Embryonic facial prominence (tissue), 1 donor: ENCODE data around the gene ENTREP3.
"Not testable (repeated sequence)": the region's sequence is repeated elsewhere in the genome, so short reads cannot be mapped to it uniquely, and the experiment has no call there.

ENCODE experiments used
- DNase-seq: peaks from one replicate; pipeline ENCODE4 v3.0.0-alpha.2; 2016; ENCODE audit errors: extremely low spot score

The ENTREP3 gene

GRCh38 chr1:155251566-155251965 is 3.7 kb downstream of the ENTREP3 start:
- no peak for DNase-seq

- DNase-seq = peak; percentile 82
Measured at GRCh38 chr1:155250633-155251449, 4.4 kb downstream of the ENTREP3 start.

- no peak for DNase-seq
Measured at GRCh38 chr1:155250246-155250632, 5.0 kb downstream of the ENTREP3 start.

- no peak for DNase-seq
Measured at GRCh38 chr1:155247667-155248553, 7.4 kb downstream of the ENTREP3 start.

- not testable (repeated sequence) for DNase-seq
Measured at GRCh38 chr1:155246796-155247195, 8.5 kb downstream of the ENTREP3 start.

- no peak for DNase-seq
Measured at GRCh38 chr1:155245163-155245524, 10.1 kb downstream of the ENTREP3 start.

- peak; percentile 97 for DNase-seq
Measured at GRCh38 chr1:155244368-155245162, 10.7 kb downstream of the ENTREP3 start.

- no peak for DNase-seq
Measured at GRCh38 chr1:155242805-155243358, 12.4 kb downstream of the ENTREP3 start.

- no peak for DNase-seq
Measured at GRCh38 chr1:155241841-155242264, 13.4 kb downstream of the ENTREP3 start.

- peak; percentile 64 for DNase-seq
Measured at GRCh38 chr1:155241069-155241679, 14.1 kb downstream of the ENTREP3 start.

GRCh38 chr1:155236451-155236850 is 18.8 kb downstream of the ENTREP3 start:
- DNase-seq = no peak

GRCh38 chr1:155235375-155235774 is 19.9 kb downstream of the ENTREP3 start:
- DNase-seq = not testable (repeated sequence)

GRCh38 chr1:155233502-155233901 is 21.8 kb downstream of the ENTREP3 start:
- not testable (repeated sequence) for DNase-seq

GRCh38 chr1:155232001-155232978 is 23.0 kb downstream of the ENTREP3 start:
- not testable (repeated sequence) for DNase-seq

GRCh38 chr1:155231302-155231701 is 24.0 kb downstream of the ENTREP3 start:
- not testable (repeated sequence) for DNase-seq

GRCh38 chr1:155228096-155228427 is 27.2 kb downstream of the ENTREP3 start:
- no peak for DNase-seq

GRCh38 chr1:155227261-155228095 is 27.8 kb downstream of the ENTREP3 start:
- peak; percentile 97 for DNase-seq

GRCh38 chr1:155226910-155227260 is 28.4 kb downstream of the ENTREP3 start:
- no peak for DNase-seq
